ENCODE results near the gene MAN1C1. TPM values are rescaled to one million over a fixed set of nuclear protein-coding genes. Genes with fewer than 3 reads are reported as not detected.

MAN1C1 gene
- total and polyA plus RNA-seq, 9 donors: 5.2 to 17.4 (median 12.2) TPM

DNA sequence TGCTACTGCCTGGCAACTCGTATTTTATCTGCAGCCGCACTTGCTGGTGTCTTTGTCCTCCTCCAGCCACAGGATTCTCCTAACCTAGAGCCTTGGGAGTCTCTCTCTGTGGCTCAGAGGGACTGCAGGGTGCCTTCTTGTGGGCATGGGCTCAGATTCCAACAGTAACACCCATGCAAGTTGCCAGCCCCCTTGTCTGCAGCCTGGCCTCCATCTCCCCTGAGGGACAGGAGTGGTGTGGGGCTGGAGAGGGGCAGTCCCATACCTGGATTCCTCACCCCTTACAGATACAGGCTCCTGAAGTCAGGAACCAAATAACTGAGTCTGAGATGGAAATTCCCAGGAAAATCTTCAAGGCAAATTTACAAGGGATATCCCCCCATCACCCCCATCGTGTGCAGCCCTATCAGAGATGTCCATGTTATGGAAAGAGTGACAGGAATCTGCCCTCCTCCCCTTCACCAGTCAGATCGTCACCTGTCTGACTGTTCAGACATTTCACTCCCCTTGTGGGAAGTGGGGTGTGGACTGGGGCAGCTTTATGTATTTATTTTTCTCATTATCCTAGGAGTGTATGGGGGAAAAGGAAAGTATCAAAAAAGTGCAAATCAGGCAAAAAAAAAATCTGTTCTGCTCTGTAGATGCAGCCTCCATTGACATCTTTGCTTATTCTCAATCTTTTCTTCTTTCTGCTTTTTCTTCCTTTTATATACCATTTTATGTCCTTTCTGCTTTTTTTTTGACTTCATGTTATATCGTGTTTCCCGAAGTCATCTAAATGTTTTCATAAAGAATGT, 70.8 kb downstream of the MAN1C1 start:
- H3K36me3 ChIP-seq (ENCODE audit: control insufficient read depth, insufficient read depth, low read length): no peaks in the 10 kb centered on the region
- 91% methylated on average over 2 of the region's 6 CpGs for WGBS (ENCODE audit: insufficient coverage)
- H3K27ac ChIP-seq (ENCODE audit: low read length): no peak overlapping the region
- H3K4me1 ChIP-seq (ENCODE audit: control insufficient read depth, insufficient read depth, low read length): peaks cover 22% of the 10 kb centered on the region
- H3K4me3 ChIP-seq (ENCODE audit: low read length): no peak overlapping the region
- DNase-seq: no peak
- no peaks in the 10 kb centered on the region for H3K27me3 ChIP-seq (ENCODE audit: control insufficient read depth, insufficient read depth, low read length)
- H3K9me3 ChIP-seq (replicated peaks; ENCODE audit: control insufficient read depth, low read depth, low read length): no peaks in the 10 kb centered on the region

DNA sequence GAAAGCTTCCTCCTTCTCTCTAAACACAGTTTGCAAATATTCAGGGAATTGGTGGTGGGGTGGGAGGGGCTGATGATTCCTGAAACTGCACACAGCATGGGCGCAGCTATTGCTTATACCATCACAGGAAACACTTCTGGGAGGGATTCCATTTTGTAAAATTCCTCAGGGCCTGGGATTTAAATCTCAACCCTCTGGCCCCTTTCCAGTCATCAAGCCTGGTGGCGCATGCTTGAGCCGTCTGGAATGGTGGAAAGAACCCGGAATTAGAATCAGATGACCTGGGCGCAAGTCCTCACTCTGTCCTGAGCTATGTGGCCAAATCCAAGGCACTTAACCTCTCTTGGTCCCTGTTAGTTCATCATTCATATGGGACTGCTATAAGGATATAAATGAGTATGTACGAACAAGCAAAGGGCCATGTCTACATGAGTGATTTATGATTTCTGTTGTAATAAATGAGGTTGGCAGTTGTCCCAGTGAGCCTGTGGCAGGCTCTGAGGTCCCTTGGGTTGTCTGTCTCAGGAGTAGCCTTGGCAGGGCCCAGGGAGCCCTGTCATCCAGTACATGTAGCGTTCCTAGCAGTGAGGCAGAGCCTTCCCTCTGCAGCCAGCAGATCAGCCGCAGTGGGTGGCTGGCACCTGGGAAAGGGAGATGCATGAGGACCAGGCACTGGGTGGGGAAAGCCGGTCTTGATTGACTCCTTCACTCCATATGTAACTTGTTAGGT, 72.0 kb downstream of the MAN1C1 start:
- H3K36me3 ChIP-seq (ENCODE audit: control insufficient read depth, insufficient read depth, low read length): no peaks in the 10 kb centered on the region
- WGBS (ENCODE audit: insufficient coverage): 29% methylated on average over 4 of the region's 9 CpGs
- no peaks in the 10 kb centered on the region for H3K9me3 ChIP-seq (replicated peaks; ENCODE audit: control insufficient read depth, low read depth, low read length)
- peak overlapping the region; percentile 11 for H3K27ac ChIP-seq (ENCODE audit: low read length)
- H3K4me3 ChIP-seq (ENCODE audit: low read length): no peak overlapping the region
- peaks cover 19% of the 10 kb centered on the region for H3K4me1 ChIP-seq (ENCODE audit: control insufficient read depth, insufficient read depth, low read length)
- no peaks in the 10 kb centered on the region for H3K27me3 ChIP-seq (ENCODE audit: control insufficient read depth, insufficient read depth, low read length)
- DNase-seq: peak; percentile 71

DNA sequence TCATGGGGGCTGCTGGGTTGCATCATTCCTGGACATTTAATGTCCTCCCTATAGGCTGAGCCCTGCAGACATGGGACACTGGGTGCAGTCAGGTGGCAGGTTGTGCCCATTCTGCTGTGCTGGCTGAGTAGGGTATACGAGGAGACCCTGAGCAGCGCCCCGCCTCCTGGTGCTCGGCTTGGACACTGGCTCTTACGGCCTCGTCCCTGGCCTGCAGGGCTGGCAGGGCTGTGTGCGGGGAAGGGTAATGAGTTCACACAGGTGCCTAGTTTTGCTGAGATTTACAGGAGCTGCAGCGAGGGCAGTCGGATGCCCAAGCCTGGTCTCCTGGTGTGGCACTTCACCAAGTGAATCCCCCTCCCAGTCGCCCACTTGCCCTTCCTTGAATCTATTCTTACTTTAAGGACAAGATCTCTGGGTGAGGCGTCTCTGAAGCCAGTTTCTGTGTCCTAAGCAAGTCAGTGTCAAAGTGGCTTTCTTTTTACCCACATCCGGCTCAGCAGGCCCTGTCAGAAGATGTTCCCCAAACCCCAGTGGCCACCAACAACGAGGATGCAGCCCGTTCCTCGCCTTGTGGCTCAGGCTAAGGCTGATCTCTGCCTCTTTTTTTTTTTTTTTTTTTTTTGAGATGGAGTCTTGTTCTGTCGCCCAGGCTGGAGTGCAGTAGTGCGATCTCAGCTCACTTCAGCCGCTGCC, 73.2 kb downstream of the MAN1C1 start:
- Histone ChIP-seq H3K27me3 (ENCODE audit: control insufficient read depth, insufficient read depth, low read length) (no peaks in the 10 kb centered on the region), H3K4me3 (ENCODE audit: low read length) (no peak overlapping the region), H3K9me3 (replicated peaks; ENCODE audit: control insufficient read depth, low read depth, low read length) (no peaks in the 10 kb centered on the region), H3K4me1 (ENCODE audit: control insufficient read depth, insufficient read depth, low read length) (peaks cover 21% of the 10 kb centered on the region), H3K27ac (ENCODE audit: low read length) (no peak overlapping the region), H3K36me3 (ENCODE audit: control insufficient read depth, insufficient read depth, low read length) (no peaks in the 10 kb centered on the region)
- 90% methylated on average over 14 of the region's 18 CpGs for WGBS (ENCODE audit: insufficient coverage)
- DNase-seq: no peak

DNA sequence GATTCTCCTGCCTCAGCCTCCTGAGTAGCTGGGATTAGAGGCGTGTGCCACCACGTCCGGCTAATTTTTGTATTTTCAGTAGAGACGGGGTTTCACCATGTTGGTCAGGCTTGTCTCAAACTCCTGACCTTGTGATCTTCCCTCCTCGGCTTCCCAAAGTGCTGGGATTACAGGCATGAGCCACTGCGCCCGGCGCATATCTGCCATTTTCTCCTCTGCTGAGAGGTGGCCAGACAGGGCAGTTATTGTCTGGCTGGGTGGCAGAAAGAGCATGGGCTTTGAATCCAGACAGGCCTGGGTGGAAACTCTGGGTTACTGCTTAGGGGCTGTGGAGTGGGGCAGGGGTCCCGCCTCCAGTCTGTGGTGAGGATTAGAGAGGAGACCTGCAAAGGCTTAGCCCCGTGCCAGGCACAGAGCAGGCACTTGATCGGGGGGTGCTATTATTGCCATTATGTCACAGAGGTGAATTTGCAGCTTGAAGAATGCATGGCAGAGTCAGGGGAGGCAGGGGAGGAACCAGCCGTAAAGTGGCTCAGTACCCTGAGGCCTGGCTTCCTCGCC, 73.9 kb downstream of the MAN1C1 start:
- H3K4me3 ChIP-seq (ENCODE audit: low read length): no peak overlapping the region
- WGBS (ENCODE audit: insufficient coverage): 87% methylated on average over 10 of the region's 13 CpGs
- DNase-seq: no peak
- no peak overlapping the region for H3K27ac ChIP-seq (ENCODE audit: low read length)
- no peaks in the 10 kb centered on the region for H3K36me3 ChIP-seq (ENCODE audit: control insufficient read depth, insufficient read depth, low read length)
- peaks cover 26% of the 10 kb centered on the region for H3K4me1 ChIP-seq (ENCODE audit: control insufficient read depth, insufficient read depth, low read length)
- no peaks in the 10 kb centered on the region for H3K9me3 ChIP-seq (replicated peaks; ENCODE audit: control insufficient read depth, low read depth, low read length)
- no peaks in the 10 kb centered on the region for H3K27me3 ChIP-seq (ENCODE audit: control insufficient read depth, insufficient read depth, low read length)

DNA sequence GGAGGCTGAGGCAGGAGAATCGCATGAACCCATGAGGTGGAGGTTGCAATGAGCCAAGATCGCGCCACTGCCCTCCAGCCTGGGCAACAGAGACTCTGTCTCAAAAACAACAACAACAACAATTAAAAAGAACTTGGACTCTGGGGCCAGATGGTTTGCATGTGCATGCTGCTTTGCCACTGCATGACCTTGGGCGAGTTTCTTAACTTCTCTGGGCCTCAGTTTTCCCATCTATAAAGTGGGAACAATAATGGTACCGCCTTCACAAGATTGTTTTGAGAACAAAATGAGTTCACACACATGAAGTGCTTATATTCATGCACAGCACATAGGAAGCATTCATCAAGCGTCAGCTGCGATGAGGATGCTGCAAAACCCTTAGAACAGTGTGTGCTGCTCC, 74.6 kb downstream of the MAN1C1 start:
- WGBS (ENCODE audit: insufficient coverage): 92% methylated on average over 2 of the region's 7 CpGs
- no peaks in the 10 kb centered on the region for H3K36me3 ChIP-seq (ENCODE audit: control insufficient read depth, insufficient read depth, low read length)
- H3K27ac ChIP-seq (ENCODE audit: low read length): no peak overlapping the region
- H3K9me3 ChIP-seq (replicated peaks; ENCODE audit: control insufficient read depth, low read depth, low read length): no peaks in the 10 kb centered on the region
- H3K4me3 ChIP-seq (ENCODE audit: low read length): no peak overlapping the region
- H3K4me1 ChIP-seq (ENCODE audit: control insufficient read depth, insufficient read depth, low read length): peaks cover 29% of the 10 kb centered on the region
- DNase-seq: no peak
- H3K27me3 ChIP-seq (ENCODE audit: control insufficient read depth, insufficient read depth, low read length): no peaks in the 10 kb centered on the region

DNA sequence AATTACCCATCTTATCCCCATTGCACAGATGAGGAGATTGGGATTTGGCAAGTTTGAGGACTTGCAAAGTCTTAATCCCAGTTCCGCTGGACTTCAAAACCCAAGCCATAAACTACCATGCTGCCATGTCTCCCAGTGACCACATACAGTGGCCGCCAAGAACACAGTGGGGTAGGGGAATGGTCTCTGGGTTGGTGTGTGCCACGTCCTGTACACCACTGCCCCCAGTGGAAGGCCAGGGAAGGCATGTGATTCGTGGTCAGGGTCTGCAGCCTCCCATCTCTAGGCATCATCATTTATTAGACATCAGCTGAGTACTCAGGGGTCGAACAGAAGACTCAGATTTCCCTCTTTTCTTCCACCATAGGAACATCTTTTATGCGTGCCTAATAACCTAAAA, 76.0 kb downstream of the MAN1C1 start:
- DNase-seq: no peak
- peaks cover 30% of the 10 kb centered on the region for H3K4me1 ChIP-seq (ENCODE audit: control insufficient read depth, insufficient read depth, low read length)
- H3K36me3 ChIP-seq (ENCODE audit: control insufficient read depth, insufficient read depth, low read length): no peaks in the 10 kb centered on the region
- no peak overlapping the region for H3K4me3 ChIP-seq (ENCODE audit: low read length)
- H3K27me3 ChIP-seq (ENCODE audit: control insufficient read depth, insufficient read depth, low read length): no peaks in the 10 kb centered on the region
- no peaks in the 10 kb centered on the region for H3K9me3 ChIP-seq (replicated peaks; ENCODE audit: control insufficient read depth, low read depth, low read length)
- 81% methylated on average over 2 of the region's 6 CpGs for WGBS (ENCODE audit: insufficient coverage)
- H3K27ac ChIP-seq (ENCODE audit: low read length): no peak overlapping the region

DNA sequence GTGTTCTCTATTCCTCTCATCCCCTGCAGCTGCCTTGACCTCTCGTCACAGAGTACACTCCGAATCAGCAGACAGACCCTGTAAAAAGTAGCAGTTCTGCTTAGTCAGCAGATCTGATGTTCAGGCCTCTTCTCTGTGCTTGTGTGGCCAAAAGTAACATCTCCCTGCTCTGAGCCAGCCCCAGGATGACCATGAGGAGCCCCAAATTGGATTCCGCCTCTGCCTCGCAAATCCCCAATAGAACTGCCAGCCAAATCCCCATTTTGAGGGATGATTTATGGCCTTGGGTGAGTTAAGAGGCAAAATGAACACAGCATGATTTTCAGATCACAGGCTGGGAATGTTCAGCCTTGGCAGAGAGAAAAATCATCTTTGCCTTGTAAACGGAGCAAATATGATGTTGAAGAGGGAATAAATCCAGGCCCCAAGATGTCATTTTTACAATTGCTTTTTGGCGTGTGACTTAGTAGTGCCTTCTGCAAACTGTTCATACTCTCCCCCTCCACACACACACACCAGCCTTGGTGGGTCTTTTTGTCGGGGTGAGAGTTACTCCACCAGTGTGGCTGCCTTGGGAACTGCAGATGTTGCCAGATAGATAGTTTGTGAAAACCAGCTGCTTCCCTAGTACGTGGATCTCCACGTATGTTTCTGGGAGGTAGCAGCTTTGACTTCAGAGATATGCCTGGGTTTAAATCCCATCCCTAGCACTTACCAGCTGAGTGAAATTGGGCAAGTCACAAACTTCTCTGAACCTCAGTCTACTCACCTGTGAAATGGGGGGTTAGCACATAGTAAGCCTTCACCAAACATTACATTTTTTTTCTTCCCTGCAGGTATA, 77.8 kb downstream of the MAN1C1 start:
- Histone ChIP-seq H3K9me3 (replicated peaks; ENCODE audit: control insufficient read depth, low read depth, low read length) (no peaks in the 10 kb centered on the region), H3K27ac (ENCODE audit: low read length) (peak overlapping the region; percentile 68), H3K4me3 (ENCODE audit: low read length) (no peak overlapping the region), H3K36me3 (ENCODE audit: control insufficient read depth, insufficient read depth, low read length) (no peaks in the 10 kb centered on the region), H3K27me3 (ENCODE audit: control insufficient read depth, insufficient read depth, low read length) (no peaks in the 10 kb centered on the region), H3K4me1 (ENCODE audit: control insufficient read depth, insufficient read depth, low read length) (peaks cover 35% of the 10 kb centered on the region)
- WGBS (ENCODE audit: insufficient coverage): 31% methylated on average over 2 of the region's 9 CpGs
- peak; percentile 92 for DNase-seq

DNA sequence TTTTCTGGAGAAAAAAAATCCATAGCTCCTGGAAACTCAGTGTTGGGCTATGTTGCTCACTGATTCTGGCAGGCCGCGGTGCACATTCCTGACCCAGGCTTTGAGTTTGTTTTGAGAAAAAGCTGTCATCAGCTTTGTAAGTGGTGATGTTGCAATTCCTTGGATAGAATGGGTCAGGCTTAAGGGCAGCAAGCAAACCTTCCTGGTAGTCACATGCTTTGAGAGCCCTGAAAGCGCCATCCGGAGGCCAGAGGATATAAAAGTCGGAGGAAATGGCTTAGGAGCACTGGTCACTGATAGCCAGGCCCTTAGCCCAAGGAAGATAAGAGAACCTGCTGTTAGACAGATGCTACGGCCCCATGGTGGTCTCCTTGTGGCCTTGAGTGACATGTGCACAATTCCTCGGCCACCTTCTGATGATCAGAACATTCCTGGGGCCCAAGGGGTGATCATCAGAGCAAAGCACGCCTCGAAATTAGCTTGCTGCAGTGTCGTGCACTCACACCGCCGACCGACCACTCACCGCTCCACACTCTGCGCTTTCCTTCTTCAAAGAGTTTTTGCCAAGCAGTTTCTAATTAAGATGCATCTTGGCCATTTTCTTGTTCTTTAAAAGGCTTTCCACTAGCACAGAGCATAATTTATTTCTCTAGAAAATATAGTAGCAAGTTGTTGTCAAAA, 78.6 kb downstream of the MAN1C1 start:
- H3K4me1 ChIP-seq (ENCODE audit: control insufficient read depth, insufficient read depth, low read length): peaks cover 41% of the 10 kb centered on the region
- WGBS (ENCODE audit: insufficient coverage): 65% methylated on average over 13 of the region's 15 CpGs
- H3K27me3 ChIP-seq (ENCODE audit: control insufficient read depth, insufficient read depth, low read length): no peaks in the 10 kb centered on the region
- H3K9me3 ChIP-seq (replicated peaks; ENCODE audit: control insufficient read depth, low read depth, low read length): no peaks in the 10 kb centered on the region
- no peak overlapping the region for H3K4me3 ChIP-seq (ENCODE audit: low read length)
- H3K27ac ChIP-seq (ENCODE audit: low read length): peak overlapping the region; percentile 68
- DNase-seq: peak; percentile 91
- H3K36me3 ChIP-seq (ENCODE audit: control insufficient read depth, insufficient read depth, low read length): no peaks in the 10 kb centered on the region

DNA sequence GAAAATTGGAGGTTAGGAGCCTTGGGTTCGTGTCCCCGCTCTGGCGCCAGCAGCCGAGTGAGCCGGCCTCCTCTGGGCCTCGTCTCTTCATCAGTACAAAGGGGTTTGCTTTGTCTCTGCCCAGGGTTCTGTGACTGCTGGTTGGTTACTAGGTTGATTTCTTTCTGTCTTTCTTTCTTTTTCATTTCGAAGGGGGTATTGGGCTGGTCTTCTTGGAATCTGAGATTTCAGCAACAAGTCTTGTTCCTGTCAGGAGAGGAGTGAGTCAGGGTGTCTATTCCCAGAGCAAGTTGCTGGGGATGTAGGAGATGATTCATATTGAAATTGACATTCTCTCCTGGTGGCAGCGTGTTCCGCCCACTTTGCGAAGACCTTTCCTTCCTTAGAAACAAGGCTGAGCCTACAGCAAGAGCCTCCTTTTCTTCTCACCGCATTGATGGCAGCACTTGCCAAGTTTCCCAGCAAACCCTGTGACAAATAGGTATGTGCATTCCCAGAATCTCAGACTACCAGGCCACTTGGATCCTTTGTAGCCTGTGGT, 79.2 kb downstream of the MAN1C1 start:
- Histone ChIP-seq H3K36me3 (ENCODE audit: control insufficient read depth, insufficient read depth, low read length) (no peaks in the 10 kb centered on the region), H3K9me3 (replicated peaks; ENCODE audit: control insufficient read depth, low read depth, low read length) (no peaks in the 10 kb centered on the region), H3K27me3 (ENCODE audit: control insufficient read depth, insufficient read depth, low read length) (no peaks in the 10 kb centered on the region), H3K4me3 (ENCODE audit: low read length) (no peak overlapping the region), H3K27ac (ENCODE audit: low read length) (no peak overlapping the region), H3K4me1 (ENCODE audit: control insufficient read depth, insufficient read depth, low read length) (peaks cover 47% of the 10 kb centered on the region)
- DNase-seq: no peak
- WGBS (ENCODE audit: insufficient coverage): 88% methylated on average over 4 of the region's 11 CpGs
